Measurements from ENCODE around the gene TNFRSF1A. TPM values are rescaled to one million over a fixed set of nuclear protein-coding genes. Genes with fewer than 3 reads are reported as not detected.
A peak's percentile ranks its signal among the peaks of the same experiment; 100 is the strongest.

Gene TNFRSF1A
- total RNA-seq, 1 donor from 2014 or later, result 21.8 TPM

- TF ChIP-seq CTCF (IDR thresholded peaks at IDR 0.05), result no peak
- no peak for TF ChIP-seq EZH2 (IDR thresholded peaks at IDR 0.05)
- TF ChIP-seq EZH2phosphoT487 (IDR thresholded peaks at IDR 0.05), result no peak
- no peak overlapping the region for H3K4me3 ChIP-seq
- H3K27me3 Mint-ChIP-seq (ENCODE audit: insufficient read depth, low read depth), result peaks cover 4% of the 10 kb centered on the region
- no peak overlapping the region for H3K4me3 Mint-ChIP-seq
- no peaks in the 10 kb centered on the region for H3K36me3 ChIP-seq
- H3K79me2 ChIP-seq (ENCODE audit: low read depth), result no peaks in the 10 kb centered on the region
- H3K9me3 ChIP-seq (ENCODE audit: low read depth), result no peaks in the 10 kb centered on the region
- H3F3A ChIP-seq (ENCODE audit: low read depth), result peaks cover 17% of the 10 kb centered on the region
- peaks cover 30% of the 10 kb centered on the region for H3K4me1 Mint-ChIP-seq
- no peak overlapping the region for H3K27ac ChIP-seq
- H3K4me2 ChIP-seq, result no peak overlapping the region
- H3K27me3 ChIP-seq, result no peaks in the 10 kb centered on the region
- DNase-seq (ENCODE audit: low spot score), result no peak
- H2AFZ ChIP-seq (replicated peaks), result no peak overlapping the region
- H3K27ac Mint-ChIP-seq, result no peak overlapping the region
- peaks cover 21% of the 10 kb centered on the region for H3K36me3 Mint-ChIP-seq
- H3K9me3 Mint-ChIP-seq, result no peaks in the 10 kb centered on the region
- peaks cover 19% of the 10 kb centered on the region for H3K4me1 ChIP-seq
- no peak overlapping the region for H3K9ac ChIP-seq
- no peaks in the 10 kb centered on the region for H4K20me1 ChIP-seq (ENCODE audit: low read depth)
These were observed 13.7 kb downstream of the TNFRSF1A start for GRCh38 chr12:6328045-6328779.

DNA sequence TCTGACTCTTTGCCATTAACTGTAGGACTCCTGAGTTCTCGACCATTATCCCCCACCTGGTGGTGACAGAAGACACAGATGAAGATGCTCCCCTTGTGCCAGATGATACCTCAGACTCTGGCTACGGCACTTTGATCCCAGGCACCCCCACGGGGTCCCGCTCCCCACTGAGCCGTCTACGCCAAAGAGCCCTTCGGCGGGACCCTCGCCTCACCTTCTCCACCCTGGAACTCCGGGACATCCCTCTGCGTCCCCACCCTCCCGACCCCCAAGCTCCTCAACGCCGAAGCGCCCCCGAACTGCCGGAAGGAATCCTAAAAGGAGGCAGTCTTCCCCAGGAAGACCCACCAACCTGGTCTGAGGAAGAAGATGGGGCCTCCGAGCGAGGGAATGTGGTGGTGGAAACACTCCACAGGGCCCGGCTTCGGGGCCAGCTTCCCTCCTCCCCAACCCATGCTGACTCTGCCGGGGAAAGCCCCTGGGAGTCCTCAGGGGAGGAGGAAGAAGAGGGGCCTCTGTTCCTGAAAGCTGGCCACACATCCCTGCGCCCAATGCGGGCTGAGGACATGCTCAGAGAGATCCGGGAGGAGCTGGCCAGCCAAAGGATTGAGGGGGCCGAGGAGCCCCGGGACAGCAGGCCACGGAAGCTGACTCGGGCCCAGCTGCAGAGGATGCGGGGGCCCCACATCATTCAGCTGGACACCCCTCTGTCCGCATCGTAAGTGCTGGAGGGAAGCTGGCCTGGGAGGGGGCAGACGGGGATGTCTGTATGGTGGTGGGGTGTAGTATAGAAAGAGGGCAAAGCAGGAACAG, 14.4 kb downstream of the TNFRSF1A start:
- Histone ChIP-seq H3K4me2 (no peak overlapping the region), H3K4me3 (no peak overlapping the region), H3F3A (ENCODE audit: low read depth) (peaks cover 24% of the 10 kb centered on the region), H3K79me2 (ENCODE audit: low read depth) (no peaks in the 10 kb centered on the region), H4K20me1 (ENCODE audit: low read depth) (no peaks in the 10 kb centered on the region), H3K27me3 (no peaks in the 10 kb centered on the region), H3K4me1 (peaks cover 27% of the 10 kb centered on the region), H3K9me3 (ENCODE audit: low read depth) (no peaks in the 10 kb centered on the region), H2AFZ (replicated peaks) (no peak overlapping the region), H3K9ac (no peak overlapping the region), H3K36me3 (no peaks in the 10 kb centered on the region), H3K27ac (no peak overlapping the region)
- Mint-ChIP-seq H3K27ac (no peak overlapping the region), H3K4me1 (peaks cover 37% of the 10 kb centered on the region), H3K9me3 (no peaks in the 10 kb centered on the region), H3K36me3 (peaks cover 14% of the 10 kb centered on the region), H3K27me3 (ENCODE audit: insufficient read depth, low read depth) (peaks cover 4% of the 10 kb centered on the region), H3K4me3 (no peak overlapping the region)
- no peak for TF ChIP-seq CTCF (IDR thresholded peaks at IDR 0.05)
- no peak for DNase-seq (ENCODE audit: low spot score)

GRCh38 chr12:6326316-6327228, 15.3 kb downstream of the TNFRSF1A start:
- Histone ChIP-seq H3K4me3 (no peak overlapping the region), H3F3A (ENCODE audit: low read depth) (peaks cover 32% of the 10 kb centered on the region), H3K36me3 (no peaks in the 10 kb centered on the region), H4K20me1 (ENCODE audit: low read depth) (no peaks in the 10 kb centered on the region), H3K4me2 (no peak overlapping the region), H2AFZ (replicated peaks) (no peak overlapping the region), H3K79me2 (ENCODE audit: low read depth) (no peaks in the 10 kb centered on the region), H3K9ac (no peak overlapping the region), H3K27me3 (no peaks in the 10 kb centered on the region), H3K4me1 (peaks cover 33% of the 10 kb centered on the region), H3K27ac (no peak overlapping the region), H3K9me3 (ENCODE audit: low read depth) (no peaks in the 10 kb centered on the region)
- Mint-ChIP-seq H3K36me3 (peaks cover 14% of the 10 kb centered on the region), H3K27ac (peak overlapping the region; percentile 91), H3K9me3 (no peaks in the 10 kb centered on the region), H3K27me3 (ENCODE audit: insufficient read depth, low read depth) (peaks cover 4% of the 10 kb centered on the region), H3K4me1 (peaks cover 44% of the 10 kb centered on the region), H3K4me3 (peak overlapping the region; percentile 21)
- peak; percentile 83 for DNase-seq (ENCODE audit: low spot score)
- no peak for TF ChIP-seq EZH2phosphoT487 (IDR thresholded peaks at IDR 0.05)
- no peak for TF ChIP-seq EZH2 (IDR thresholded peaks at IDR 0.05)
- peak; percentile 62 for TF ChIP-seq CTCF (IDR thresholded peaks at IDR 0.05)

All from neural progenitor cell (in vitro differentiated cells).